IMR-90 (cell line): ENCODE results near the gene THEMIS2.

Experiments used
- MAZ ChIP-seq: IDR thresholded peaks from 2 replicates; pipeline ENCODE4 v1.6.1; 2012; ENCODE audit warnings: low read depth, mild to moderate bottlenecking, low read length, improper control_type of control experiment, moderate library complexity, borderline replicate concordance
- RAD21 ChIP-seq: IDR thresholded peaks from 2 replicates; pipeline ENCODE4 v1.6.1; 2012; ENCODE audit warnings: low read length, improper control_type of control experiment

- TF ChIP-seq MAZ (no peak), RAD21 (no peak)
These were observed 4.2 kb downstream of the THEMIS2 start for GRCh38 chr1:27876341-27877114.
